GM18870 (cell line): Measurements from ENCODE around the gene CDC42SE1.
"Not testable (repeated sequence)": the region's sequence is repeated elsewhere in the genome, so short reads cannot be mapped to it uniquely, and the experiment has no call there.

Experiments used
- ATAC-seq: cut with Tn5 transposase; IDR thresholded peaks from one replicate; pipeline ENCODE4 v1.9.1; 2021; ENCODE audit warnings: moderate library complexity; ENCODE audit not compliant: unreplicated experiment

Gene CDC42SE1, protein sequence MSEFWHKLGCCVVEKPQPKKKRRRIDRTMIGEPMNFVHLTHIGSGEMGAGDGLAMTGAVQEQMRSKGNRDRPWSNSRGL

DNA sequence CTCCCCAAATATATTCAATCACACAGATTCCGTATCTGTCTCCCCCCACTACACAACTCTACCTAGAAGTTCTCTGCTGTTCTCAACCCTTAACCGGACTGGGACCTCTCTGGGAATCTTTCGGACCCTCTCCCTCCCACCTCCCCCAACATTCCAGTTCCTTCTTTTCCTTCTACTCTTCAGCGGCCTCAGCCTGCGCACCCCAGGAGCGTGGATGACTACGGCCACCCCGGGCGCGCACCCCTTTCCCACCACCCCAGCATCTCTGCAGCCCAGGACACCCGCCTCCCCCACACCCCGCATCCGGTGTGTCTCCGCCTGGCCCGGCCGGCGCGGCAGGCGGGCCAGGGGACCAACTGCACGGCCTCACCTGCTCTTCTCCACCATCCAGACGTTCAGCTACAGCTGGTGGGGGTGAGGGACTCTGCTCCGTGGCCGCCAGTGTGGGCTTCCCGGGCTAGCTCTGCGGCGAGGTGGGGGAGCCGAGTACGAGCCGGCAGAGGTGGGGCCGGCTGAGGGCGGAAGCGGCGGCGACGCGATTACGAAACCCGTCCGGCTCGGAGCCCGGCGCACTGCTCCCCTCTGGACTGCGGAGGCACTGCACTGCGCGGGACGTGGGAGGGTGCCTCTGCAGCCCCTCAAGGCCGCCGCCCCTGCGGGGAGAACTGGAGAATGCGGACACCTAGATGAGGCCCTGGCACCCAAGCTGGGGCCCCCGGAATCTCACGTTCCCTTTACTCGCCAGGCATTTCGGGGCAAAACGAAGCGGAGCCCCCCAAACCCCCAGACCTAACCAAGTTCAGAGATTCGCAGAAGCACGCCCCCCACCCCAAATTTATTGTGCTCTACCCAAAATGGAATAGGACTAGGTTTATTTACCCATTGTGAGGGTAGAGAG lies at the start of gene CDC42SE1:
Gene CDC42SE1, minus strand, starts transcription at position 514 of the 898 bp plus-strand sequence. CDS start 3,892 bp downstream, outside the sequence.
- no peak for ATAC-seq

DNA sequence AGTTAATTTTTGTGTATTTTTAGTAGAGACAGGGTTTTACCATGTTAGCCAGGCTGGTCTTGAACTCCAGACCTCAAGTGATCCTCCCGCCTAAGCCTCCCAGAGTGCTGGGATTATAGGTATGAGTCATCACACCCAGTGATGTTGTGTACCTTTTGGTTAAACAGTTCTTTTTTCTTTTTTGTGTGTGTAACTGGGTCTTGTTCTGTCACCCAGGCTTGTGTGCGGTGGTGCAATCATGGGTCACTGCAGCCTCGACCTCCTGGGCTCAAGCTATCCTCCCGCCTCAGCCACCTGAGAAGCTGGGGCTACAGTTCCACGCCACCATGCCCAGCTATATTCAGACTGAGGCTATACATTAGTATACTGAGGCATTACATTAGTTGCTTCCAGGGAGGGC lies 48.9 kb upstream of the CDC42SE1 start:
- no peak for ATAC-seq

DNA sequence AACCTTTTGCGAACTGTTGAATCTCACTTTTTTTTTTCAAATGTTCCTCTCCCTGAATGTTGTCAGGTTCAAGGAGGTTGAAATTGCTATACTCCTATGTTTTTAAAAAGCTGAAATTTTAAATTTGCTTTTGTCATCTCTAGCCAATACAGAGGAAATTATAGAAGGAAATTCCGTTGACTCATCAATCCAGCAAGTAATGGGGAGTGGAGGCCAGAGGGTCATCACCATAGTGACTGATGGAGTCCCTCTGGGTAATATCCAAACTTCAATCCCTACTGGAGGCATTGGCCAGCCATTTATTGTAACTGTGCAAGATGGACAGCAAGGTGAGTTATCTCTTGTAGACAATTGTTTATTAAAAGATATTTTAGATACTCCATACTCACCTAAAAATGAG lies 47.5 kb upstream of the CDC42SE1 start:
- no peak for ATAC-seq

DNA sequence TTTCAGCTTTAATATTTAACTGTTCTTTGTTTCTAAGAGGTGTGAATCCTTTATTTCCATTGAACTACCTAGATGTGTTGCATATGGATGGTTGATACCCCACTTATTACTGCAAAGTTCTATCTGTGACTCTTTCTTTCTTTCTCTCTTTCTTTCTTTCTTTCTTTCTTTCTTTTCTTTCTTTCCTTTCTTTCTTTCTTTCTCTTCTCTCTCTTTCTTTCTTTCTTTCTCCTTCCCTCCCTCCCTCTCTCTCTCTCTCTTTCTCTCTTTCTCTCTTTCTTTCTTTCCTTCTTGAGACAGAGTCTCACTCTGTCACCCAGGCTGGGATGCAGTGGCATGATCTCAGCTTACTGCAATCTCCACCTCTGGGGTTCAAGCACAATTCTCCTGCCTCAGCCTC lies 45.2 kb upstream of the CDC42SE1 start:
- no peak for ATAC-seq

DNA sequence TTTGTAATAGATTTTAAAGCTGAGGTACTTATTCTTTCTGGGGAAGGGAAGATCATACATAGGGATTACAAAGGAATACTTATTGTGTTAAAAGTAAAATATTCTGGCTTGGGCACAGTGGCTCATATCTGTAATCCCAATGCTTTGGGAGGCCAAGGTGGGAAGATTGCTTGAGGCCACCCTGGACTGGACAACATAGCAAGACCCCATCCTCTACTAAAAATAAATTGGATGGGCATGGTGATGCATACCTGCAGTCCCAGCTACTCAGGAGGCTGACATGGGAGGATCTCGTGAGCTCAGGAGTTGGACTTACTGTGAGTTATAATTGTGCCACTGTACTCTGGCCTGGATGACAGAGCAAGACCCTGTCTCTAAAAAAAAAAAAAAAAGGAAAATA lies 38.7 kb upstream of the CDC42SE1 start:
- ATAC-seq, result no peak

DNA sequence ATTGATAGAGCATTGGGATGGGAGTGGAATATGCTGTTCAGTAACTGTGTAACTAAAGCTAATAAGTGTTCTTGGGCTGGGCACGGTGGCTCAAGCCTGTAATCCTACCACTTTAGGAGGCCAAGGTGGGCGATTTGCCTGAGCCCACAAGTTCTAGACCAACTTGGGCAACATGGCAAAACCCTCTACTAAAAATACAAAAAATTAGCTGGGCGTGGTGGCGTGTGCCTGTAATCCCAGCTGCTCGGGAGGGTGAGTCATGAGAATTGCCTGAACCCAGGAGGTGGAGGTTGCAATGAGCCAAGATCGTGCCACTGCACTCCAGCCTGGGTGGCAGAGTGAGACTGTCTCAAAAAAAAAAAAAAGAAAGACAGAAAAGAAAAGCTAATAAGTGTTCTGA lies 38.0 kb upstream of the CDC42SE1 start:
- ATAC-seq, result not testable (repeated sequence)

DNA sequence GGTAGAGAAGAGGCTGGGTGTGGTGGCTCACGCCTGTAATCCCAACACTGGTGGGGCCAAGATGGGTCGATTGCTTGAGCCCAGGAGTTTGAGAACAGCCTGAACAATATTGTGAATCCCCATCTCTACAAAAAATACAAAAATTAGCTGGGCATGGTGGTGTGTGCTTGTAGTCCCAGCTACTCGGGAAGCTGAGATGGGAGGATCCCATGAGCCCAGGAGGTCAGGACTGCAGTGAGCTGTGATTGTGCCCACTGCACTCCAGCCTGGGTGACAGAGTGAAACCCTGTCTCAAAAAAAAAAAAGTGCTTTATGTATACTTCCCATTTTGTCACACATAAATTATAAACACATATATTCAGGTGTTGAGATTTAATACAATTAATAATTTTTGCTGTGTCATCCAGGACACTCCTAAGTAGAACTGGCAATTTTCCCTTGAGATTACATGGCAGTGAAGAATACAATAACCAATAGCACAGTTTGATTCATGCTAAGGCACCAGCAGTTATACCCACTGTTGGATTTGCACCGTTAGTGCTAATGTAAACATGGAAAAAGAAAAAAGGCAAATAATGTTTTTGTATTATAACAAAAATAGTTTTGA lies 26.6 kb upstream of the CDC42SE1 start:
- ATAC-seq, result no peak

DNA sequence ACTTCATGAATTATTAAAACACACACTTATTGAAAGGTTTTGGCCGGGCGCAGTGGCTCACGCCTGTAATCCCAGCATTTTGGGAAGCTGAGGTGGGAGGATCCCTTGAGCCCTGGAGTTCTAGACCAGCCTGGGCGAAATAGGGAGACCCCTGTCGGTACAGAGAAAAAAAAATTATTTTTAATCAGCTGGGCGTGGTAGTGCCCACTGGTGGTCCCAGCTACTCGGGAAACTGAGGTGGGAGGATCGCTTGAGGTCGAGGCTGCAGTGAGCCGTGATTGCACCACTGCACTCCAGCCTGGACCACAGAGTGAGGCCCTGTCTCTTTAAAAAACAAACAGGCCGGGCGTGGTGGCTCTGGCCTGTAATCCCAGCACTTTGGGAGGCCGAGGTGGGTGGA lies 12.8 kb upstream of the CDC42SE1 start:
- ATAC-seq, result no peak

DNA sequence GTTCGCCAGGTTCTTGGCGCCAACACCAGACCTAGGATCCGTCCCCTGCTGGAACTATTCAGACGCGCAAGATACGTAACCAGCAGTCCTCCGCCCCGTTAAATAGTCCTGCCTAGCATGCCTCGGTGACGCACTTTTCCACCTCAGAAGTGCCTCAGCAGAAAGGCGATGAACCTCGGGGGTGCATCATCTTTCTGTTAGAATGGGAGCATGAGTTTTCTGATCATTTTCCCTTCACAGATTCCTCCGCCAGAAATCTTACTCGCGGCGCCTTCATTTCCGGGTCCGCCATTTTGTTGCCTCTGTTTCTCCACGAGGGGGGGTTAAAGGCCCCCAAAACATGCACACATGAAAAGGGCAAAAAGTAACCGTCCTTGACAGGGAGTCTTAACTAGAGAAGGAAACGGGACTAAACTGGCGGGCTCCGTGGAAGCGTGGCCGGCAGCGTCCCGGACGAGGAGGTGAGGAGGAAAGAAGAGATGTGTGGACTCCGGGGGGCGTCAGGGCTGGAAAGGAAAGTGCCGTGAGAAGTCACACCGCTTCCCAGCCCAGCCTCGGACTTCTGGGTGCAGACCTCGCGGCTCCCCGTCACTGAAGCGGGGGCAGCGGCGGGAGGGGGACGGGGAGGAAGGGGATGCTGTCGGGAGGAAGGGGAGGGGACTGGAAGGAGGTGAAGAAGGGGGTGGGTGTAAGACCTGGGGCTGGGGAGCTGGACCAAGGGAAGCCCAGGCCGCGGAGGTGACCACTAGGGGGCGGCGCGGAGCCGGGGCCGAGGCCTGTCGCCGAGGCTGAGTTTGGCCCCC lies 11.3 kb upstream of the CDC42SE1 start, which contains the start of gene GABPB2:
Gene GABPB2, plus strand, starts transcription at position 288 of the 803 bp plus-strand sequence. CDS start 17,429 bp downstream, outside the sequence.
- no peak for ATAC-seq

DNA sequence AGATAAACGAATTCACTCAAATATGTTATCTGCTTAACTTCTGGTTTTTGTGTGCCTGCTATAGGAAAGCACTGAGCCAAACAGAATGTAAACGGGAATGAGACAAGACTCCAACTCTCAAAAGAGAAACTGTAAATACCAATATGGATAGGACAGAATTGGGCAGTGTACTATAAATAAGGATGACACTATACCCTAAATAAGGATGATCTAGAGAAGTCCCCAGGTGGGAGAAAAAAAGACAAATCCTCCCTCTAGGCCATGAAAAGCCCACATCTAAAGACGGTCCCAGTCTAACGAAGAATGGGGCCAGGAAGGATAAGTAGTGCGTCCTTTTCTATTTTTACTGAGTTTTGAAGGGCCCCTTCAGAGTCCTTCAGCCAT lies 9.7 kb upstream of the CDC42SE1 start:
- ATAC-seq, result no peak

DNA sequence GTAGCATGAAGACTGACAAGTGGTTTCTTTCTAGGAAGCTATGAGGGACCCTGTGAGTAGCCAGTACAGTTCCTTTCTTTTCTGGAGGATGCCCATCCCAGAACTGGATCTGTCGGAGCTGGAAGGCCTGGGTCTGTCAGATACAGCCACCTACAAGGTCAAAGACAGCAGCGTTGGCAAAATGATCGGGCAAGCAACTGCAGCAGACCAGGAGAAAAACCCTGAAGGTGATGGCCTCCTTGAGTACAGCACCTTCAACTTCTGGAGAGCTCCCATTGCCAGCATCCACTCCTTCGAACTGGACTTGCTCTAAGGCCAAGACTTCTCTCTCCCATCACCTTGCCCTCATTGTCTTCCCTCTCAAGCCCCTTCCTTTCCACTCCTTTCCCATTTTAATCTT lies 7.8 kb upstream of the CDC42SE1 start:
- no peak for ATAC-seq

DNA sequence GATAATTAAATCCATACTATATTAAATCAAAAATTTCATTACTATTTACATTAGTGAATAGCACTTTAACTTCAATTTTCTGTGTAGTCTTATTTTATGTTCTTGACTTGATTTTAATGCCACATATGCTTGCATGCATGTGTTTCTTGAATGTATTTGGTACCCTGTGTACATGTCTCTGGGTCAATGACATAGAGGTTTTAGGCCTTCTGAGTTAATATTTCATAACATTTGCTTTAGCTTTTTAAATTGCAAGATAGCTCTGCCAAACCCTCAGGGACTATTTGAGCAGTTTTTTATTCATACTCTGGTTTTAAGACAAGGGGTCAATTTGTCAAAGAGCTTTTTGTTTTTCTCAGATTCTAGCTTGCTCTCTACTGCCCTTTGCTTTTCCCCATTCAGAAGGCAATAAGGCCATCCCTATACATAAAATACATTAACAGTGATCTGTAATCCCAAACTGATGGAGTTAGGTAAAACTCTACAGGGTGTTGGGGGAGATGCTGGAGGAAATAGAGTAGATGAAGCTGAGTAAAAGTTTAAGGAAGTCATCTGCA lies 5.7 kb upstream of the CDC42SE1 start:
- no peak for ATAC-seq

DNA sequence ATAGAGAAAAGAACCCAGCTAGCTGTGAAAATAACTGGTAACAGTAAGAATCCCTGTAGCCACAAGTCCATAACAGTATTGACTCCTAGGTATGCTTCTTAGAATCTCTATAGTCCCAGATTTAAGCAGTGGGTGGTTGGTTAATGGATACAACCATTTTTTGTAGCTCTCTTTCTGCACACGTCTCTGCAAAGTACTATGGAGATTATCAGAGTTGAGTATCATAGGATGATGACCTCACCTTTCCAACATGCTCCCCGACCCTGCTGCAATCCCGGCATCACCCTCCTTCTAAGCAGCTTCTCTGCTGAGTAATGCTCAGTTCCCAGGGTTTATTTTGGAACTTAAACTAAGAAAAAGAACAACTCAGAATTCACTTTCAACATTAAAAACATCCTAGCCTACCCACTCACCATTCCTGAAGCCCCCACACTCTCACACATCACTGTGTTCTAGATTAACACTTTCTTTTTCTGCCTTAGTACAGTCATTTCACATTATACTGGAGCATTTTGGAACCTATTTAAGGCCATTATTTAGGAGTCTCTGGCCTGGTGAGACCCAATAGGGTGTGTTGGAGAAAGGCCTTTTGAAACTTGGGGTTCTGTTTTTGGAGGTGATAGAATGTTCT lies 3.4 kb upstream of the CDC42SE1 start:
- no peak for ATAC-seq

DNA sequence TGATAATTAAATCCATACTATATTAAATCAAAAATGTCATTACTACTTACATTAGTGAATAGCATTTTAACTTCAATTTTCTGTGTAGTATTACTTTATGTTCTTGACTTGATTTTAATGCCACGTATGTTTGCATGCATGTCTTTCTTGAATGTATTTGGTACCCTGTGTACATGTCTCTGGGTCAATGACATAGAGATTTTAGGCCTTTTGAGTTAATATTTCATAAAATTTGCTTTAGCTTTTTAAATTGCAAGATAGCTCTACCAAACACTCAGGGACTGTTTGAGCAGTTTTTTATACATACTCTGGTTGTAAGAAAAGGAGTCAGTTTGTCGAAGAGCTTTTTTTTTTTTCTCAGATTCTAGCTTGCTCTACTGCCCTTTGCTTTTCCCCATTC lies 2.3 kb upstream of the CDC42SE1 start:
- no peak for ATAC-seq

DNA sequence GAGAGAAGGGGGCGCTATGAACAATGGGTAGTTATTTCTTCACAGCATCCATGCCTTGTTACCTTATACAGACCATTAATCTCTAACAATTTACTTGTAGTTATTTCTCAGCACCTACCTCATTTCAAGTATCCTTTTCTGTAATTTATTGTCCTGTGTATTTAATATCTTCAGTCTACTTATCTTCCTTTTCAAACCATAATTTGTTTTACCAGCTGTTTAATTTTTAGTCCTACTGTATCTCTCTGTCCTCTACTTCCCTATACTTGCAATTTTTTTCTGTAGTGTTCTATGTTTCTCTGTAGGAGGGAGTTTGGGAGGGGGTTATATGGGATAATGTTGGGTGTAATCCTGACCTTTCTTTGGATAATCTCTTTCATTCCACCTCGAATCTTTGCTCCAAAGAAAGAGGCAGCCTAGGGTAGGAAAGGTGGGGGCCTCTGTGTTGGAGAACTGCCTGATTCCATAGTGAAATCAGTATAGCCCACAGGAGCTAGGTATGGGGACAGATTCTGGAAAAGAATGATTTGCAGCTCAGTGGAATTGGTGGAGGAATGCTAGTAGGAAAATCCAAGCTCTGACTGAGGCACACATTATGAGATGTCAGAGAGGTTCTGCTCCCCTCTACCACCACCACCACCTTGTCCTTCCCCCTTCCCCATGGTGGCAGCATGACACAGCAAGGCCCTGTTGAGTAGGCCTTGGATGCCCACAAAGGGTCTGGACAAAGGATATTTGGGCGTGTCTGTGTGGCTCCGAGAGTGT lies 1.4 kb upstream of the CDC42SE1 start:
- ATAC-seq, result no peak

DNA sequence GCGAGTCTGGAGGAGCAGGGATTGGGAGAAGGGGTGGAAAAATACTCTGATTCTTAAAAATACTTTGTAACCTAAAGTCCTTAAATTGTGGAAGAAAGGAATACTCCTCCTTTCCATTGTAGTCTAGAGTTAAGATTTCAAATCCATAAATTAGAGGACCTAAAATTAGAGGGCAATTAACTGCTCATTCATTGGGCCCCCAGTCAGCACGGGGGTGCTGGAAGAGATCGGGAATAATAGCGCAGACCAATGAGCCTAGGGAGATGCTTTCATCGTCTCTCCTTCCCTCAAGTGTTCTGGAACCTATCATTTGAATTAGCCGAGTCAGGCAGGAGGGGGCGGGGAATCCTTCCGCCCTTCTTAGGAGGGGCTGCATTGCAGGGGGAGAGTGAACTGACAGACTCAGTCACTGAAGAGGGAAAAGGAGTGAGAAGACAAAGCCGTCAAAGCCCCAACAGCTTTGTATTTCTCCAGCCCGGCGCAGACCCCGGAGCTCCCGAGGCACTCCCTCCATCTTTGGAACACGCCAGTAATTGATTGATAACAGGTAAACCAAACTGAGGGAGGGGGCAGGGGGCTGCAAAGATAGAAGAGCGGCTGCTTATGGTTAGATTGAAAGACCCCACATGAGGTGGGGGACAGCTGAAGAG lies 710 bp upstream of the CDC42SE1 start, which contains the start of gene MLLT11:
Gene MLLT11, plus strand, starts transcription at position 391 of the 650 bp plus-strand sequence. CDS start 6,828 bp downstream, outside the sequence.
- no peak for ATAC-seq

DNA sequence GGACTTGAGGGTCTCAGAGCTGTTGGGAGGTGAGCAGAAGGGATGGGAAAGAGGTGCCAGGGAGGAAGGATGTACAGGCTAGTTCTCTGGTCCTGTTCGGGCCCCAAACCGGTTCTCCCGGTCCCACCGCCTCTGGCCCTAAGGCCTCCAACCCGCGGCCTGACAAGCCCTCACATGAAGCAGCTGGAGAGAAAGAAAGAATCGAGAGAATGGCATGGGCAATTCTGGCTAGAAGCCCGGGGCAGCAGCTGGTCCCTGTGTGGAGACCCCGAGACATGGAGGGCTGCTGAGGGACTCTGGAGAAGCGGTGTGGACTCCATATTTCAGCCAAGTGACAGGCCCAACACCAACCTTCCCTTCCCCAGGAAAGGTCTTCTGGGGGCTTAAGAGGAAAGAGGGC lies 730 bp downstream of the CDC42SE1 start:
- no peak for ATAC-seq

DNA sequence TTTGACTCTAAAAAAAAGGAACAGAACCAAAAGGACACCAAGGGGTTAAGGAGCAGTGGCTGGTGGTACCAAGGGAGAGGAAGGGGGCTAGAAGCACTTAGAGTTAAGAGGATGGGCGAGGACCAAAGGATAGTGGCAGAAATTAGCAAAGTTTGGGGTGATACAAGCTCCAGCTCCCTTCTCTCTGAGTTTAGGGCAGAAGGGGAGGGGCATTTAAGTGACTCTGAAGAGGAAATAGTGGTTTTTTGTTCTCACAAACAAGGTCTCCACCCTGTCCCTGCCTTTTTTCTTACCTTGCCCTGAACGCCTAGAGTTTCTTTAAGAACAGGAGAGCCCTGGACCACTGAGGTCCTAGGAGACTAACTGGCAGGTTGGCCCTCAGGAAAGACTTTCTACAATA lies 3.3 kb downstream of the CDC42SE1 start:
- ATAC-seq, result no peak

DNA sequence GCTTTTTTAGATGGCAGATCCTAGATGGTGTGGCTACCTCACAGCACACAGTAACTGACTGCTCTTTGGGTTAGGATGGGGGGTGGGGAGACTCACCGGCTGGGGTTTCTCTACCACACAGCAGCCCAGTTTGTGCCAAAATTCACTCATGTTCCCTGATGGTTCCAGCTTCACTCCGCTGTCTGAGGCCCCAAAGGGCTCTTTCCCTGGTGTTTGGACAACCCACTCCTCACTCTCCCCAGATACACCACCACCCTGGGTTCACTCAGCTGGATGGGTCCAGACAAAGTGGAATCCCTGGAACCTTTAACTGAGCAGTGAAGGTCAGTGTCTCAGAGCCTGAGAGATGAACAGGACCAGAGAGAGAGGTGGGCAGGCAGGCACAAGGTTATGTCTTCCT lies 3.8 kb downstream of the CDC42SE1 start:
- no peak for ATAC-seq
